GM19023 (cell line): ENCODE measurements around the gene LRRC8A.
A peak's percentile ranks its signal among the peaks of the same experiment; 100 is the strongest.
"Not testable (repeated sequence)": the region's sequence is repeated elsewhere in the genome, so short reads cannot be mapped to it uniquely, and the experiment has no call there.

ENCODE experiments used
- ATAC-seq: cut with Tn5 transposase; IDR thresholded peaks from one replicate; pipeline ENCODE4 v1.9.1; 2021; ENCODE audit warnings: mild to moderate bottlenecking, moderate library complexity; ENCODE audit not compliant: unreplicated experiment

The LRRC8A gene

DNA sequence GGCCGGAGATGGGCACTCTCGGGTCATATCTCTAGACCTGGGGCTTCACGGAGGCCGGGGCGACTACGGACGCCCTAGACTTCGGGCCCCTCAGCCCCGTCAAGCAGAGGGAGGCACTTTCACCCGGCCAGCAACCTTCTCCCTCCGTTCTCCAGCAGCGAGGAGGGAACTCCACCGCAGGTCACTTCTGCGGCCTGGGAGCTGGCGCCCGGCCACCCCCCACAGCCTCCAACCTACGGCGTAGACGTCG is 65.3 kb downstream of the LRRC8A start:
- no peak for ATAC-seq

- peak; percentile 69 for ATAC-seq
Measured at GRCh38 chr9:128947527-128948301, 65.8 kb downstream of the LRRC8A start, which contains the start of the genes DOLK and NUP188. DOLK (minus strand) TSS chr9:128947603; CDS start chr9:128947303, 300 bp downstream. NUP188 (plus strand) TSS chr9:128947699; CDS start chr9:128947720, 21 bp downstream.

GRCh38 chr9:128961403-128961802 is 79.5 kb downstream of the LRRC8A start:
- ATAC-seq, result not testable (repeated sequence)
